ENCODE data around the gene GTF2F1. TPM values are rescaled to one million over a fixed set of nuclear protein-coding genes. Genes with fewer than 3 reads are reported as not detected.
A peak's percentile ranks its signal among the peaks of the same experiment; 100 is the strongest.

Gene GTF2F1
- polyA plus RNA-seq, 1 of the 3 experiments (the other 2 are of a cell fraction) = 104 TPM

DNA sequence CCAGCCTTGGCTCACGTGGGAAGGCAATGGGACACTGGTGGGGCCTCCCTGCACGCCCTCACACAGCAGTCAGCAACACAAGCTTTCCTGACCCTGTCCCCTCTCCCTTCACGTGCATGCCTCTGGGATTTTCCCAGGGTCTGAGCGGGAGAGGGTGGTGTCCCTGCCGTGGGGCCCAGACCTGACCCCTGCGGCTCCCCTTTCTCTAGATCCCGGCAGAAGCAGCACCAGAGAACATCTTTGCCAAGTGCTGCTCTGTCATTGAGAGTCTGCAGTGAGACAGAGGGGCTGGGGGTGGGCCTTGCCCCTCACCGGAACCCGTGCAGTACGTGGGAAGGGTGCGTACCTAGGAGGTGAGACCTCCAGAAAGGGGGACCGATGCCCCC is 19.1 kb upstream of the GTF2F1 start:
- H3K27me3 ChIP-seq (ENCODE audit: insufficient read depth) = no peaks in the 10 kb centered on the region
- H3K27ac ChIP-seq (ENCODE audit: low read depth in 2 of 2, low read length in 1 of 2) = no peak overlapping the region

DNA sequence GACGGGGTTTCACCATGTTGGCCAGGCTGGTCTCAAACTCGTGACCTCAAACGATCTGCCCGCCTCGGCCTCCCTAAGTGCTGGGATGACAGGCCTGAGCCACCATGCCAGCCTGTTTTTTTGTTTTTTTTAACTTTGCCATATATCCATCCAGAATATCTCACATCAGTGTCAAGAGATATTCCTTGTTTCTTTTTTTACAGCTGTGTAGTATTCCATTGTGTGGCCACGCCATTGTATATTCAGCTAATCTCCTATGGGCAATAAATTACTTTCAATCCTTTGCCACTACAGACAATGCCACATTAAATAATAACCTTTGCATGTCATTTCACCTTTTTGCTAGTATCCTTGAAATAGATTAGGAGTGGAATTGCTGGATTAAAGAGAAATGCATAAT is 16.4 kb upstream of the GTF2F1 start:
- ChIA-PET CTCF (no interaction called here), POLR2A (no interaction called here)
- no peak for DNase-seq
- no peak overlapping the region for H3K4me2 ChIP-seq
- H3K4me1 ChIP-seq (ENCODE audit: control insufficient read depth in 1 of 2, insufficient read depth in 2 of 2, low read depth in 1 of 2, low read length in 1 of 2) = no peaks in the 10 kb centered on the region
- H3K36me3 ChIP-seq (replicated peaks in 1 of 2; ENCODE audit: control insufficient read depth in 1 of 2, insufficient read depth in 2 of 2, low read length in 1 of 2) = peaks cover 0 to 5% of the 10 kb centered on the region in 2 experiments
- no peak overlapping the region for H3K4me3 ChIP-seq (ENCODE audit: low read depth in 2 of 2, low read length in 1 of 2)
- TF ChIP-seq NFIC (IDR thresholded peaks at IDR 0.05; ENCODE audit: borderline replicate concordance) = no peak
- no peak for TF ChIP-seq SMC3 (IDR thresholded peaks at IDR 0.05; ENCODE audit: low read depth, low read length)
- no peak for TF ChIP-seq GATA2 (CRISPR knock-in tag; IDR thresholded peaks at IDR 0.05)
- no peak for TF ChIP-seq SIN3A (IDR thresholded peaks at IDR 0.05; ENCODE audit: borderline replicate concordance, low read depth, low read length)
- no peak for TF ChIP-seq TEAD4 (IDR thresholded peaks at IDR 0.05; ENCODE audit: borderline replicate concordance, insufficient read depth)
- TF ChIP-seq FOSL2 (IDR thresholded peaks at IDR 0.05; ENCODE audit: borderline replicate concordance, low read depth) = no peak
- TF ChIP-seq RXRA (IDR thresholded peaks at IDR 0.05; ENCODE audit: borderline replicate concordance, low read depth) = no peak
- H3K27me3 ChIP-seq (ENCODE audit: insufficient read depth) = no peaks in the 10 kb centered on the region
- no peak overlapping the region for H2AFZ ChIP-seq (ENCODE audit: low read depth)
- H3K27ac ChIP-seq (ENCODE audit: low read depth in 2 of 2, low read length in 1 of 2) = no peak overlapping the region
- no peaks in the 10 kb centered on the region for H3K9me3 ChIP-seq
- WGBS (ENCODE audit: low lambda C conversion rate) = 94% methylated on average over 6 of the region's 6 CpGs
- no peaks in the 10 kb centered on the region for H3K9me2 ChIP-seq
- H3F3A ChIP-seq (replicated peaks; ENCODE audit: insufficient read depth) = no peaks in the 10 kb centered on the region
- H4K20me1 ChIP-seq (ENCODE audit: insufficient read depth) = no peaks in the 10 kb centered on the region
- H3K9ac ChIP-seq = no peak overlapping the region
- no peaks in the 10 kb centered on the region for H3K79me2 ChIP-seq (ENCODE audit: insufficient read depth)

More for the DNA sequence above, 19.1 kb upstream of the GTF2F1 start:
- no peak overlapping the region for H3K4me2 ChIP-seq
- no peaks in the 10 kb centered on the region for H3K9me2 ChIP-seq
- TF ChIP-seq POLR2AphosphoS5 (IDR thresholded peaks at IDR 0.05; ENCODE audit: low read depth, low read length) (peak; percentile 13; the same call in 1 of the 2 replicates), YY1 (IDR thresholded peaks at IDR 0.05; ENCODE audit: low read depth) (no peak)
- no peak overlapping the region for H3K4me3 ChIP-seq (ENCODE audit: low read depth in 2 of 2, low read length in 1 of 2)
- H3K9me3 ChIP-seq = no peaks in the 10 kb centered on the region
- H4K20me1 ChIP-seq (ENCODE audit: insufficient read depth) = no peaks in the 10 kb centered on the region
- no peak for DNase-seq
- 0 out of 2 replicates have a peak, but pooled peaks cover 2% of the 10 kb centered on the region for H3K79me2 ChIP-seq (ENCODE audit: insufficient read depth)
- H3K9ac ChIP-seq = no peak overlapping the region
- H3K4me1 ChIP-seq (ENCODE audit: control insufficient read depth in 1 of 2, insufficient read depth in 2 of 2, low read depth in 1 of 2, low read length in 1 of 2) = no peaks in the 10 kb centered on the region
- H2AFZ ChIP-seq (ENCODE audit: low read depth) = no peak overlapping the region
- WGBS (ENCODE audit: low lambda C conversion rate) = 93% methylated on average over 3 of the region's 12 CpGs
- no peaks in the 10 kb centered on the region for H3F3A ChIP-seq (replicated peaks; ENCODE audit: insufficient read depth)
- POLR2A ChIA-PET = no interaction called here
- peaks cover 7 to 31% of the 10 kb centered on the region in 2 experiments for H3K36me3 ChIP-seq (replicated peaks in 1 of 2; ENCODE audit: control insufficient read depth in 1 of 2, insufficient read depth in 2 of 2, low read length in 1 of 2)
- CTCF ChIA-PET = interaction anchor here (0.5 to 3.0 kb wide), 5 partner anchors 10 to 194 kb away, joined by 3 to 16 read pairs (median 5); no protein-coding TSS in a partner anchor

DNA sequence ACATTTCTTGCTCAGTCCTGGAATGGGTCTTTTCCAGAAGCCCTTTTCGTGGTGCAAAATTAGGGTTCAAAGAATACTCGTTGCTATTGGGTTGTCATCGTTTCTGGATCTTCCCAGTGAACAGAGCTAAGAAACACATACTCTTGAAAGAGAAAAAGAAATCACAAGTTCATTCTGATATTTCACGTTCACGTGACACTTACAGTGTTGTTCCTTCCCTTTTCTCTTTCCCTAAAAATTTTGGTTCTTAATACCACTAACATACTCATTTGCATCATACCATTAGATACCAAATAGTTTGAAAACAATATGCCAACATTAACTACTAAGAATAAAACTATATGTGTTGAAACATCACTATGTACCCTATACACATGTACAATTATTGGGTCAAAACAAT is 13.4 kb upstream of the GTF2F1 start:
- WGBS (ENCODE audit: low lambda C conversion rate) = 92% methylated on average over 5 of the region's 5 CpGs
- ChIA-PET CTCF (no interaction called here), POLR2A (no interaction called here)
- no peaks in the 10 kb centered on the region for H3F3A ChIP-seq (replicated peaks; ENCODE audit: insufficient read depth)
- no peak for DNase-seq
- no peak overlapping the region for H3K9ac ChIP-seq
- H3K36me3 ChIP-seq (replicated peaks in 1 of 2; ENCODE audit: control insufficient read depth in 1 of 2, insufficient read depth in 2 of 2, low read length in 1 of 2) = no peaks in the 10 kb centered on the region
- H3K4me3 ChIP-seq (ENCODE audit: low read depth in 2 of 2, low read length in 1 of 2) = no peak overlapping the region
- H3K4me2 ChIP-seq = no peak overlapping the region
- H4K20me1 ChIP-seq (ENCODE audit: insufficient read depth) = no peaks in the 10 kb centered on the region
- TF ChIP-seq SIN3A (IDR thresholded peaks at IDR 0.05; ENCODE audit: borderline replicate concordance, low read depth, low read length) (no peak), SMC3 (IDR thresholded peaks at IDR 0.05; ENCODE audit: low read depth, low read length) (no peak)
- no peaks in the 10 kb centered on the region for H3K9me3 ChIP-seq
- H3K9me2 ChIP-seq = no peaks in the 10 kb centered on the region
- H3K27ac ChIP-seq (ENCODE audit: low read depth in 2 of 2, low read length in 1 of 2) = no peak overlapping the region
- no peak overlapping the region for H2AFZ ChIP-seq (ENCODE audit: low read depth)
- H3K4me1 ChIP-seq (ENCODE audit: control insufficient read depth in 1 of 2, insufficient read depth in 2 of 2, low read depth in 1 of 2, low read length in 1 of 2) = no peaks in the 10 kb centered on the region
- no peaks in the 10 kb centered on the region for H3K79me2 ChIP-seq (ENCODE audit: insufficient read depth)
- no peaks in the 10 kb centered on the region for H3K27me3 ChIP-seq (ENCODE audit: insufficient read depth)
